Prostate gland (tissue), 2 donors: ENCODE results near the gene TBX21. TPM values are rescaled to one million over a fixed set of nuclear protein-coding genes. Genes with fewer than 3 reads are reported as not detected.

ENCODE experiments used
- DNase-seq: peaks from one replicate; pipeline ENCODE4 v3.0.0-alpha.2; 2019; ENCODE audit warnings: low spot score
- H3K27ac ChIP-seq, 2 donors: fragments of 200-600 bp; sonication (generic); 2 replicates each; pipeline ENCODE4 v1.5.1; 2017 to 2019
- H3K27me3 ChIP-seq: fragments of 200-600 bp; sonication (generic); replicated peaks from 2 replicates; pipeline ENCODE4 v1.5.1; 2019; ENCODE audit not compliant: insufficient read depth
- H3K36me3 ChIP-seq, 2 donors: fragments of 200-600 bp; sonication (generic); 1 replicate in 1 of 2; 2 replicates in 1 of 2; pipeline versions ENCODE4 v1.5.1 to v1.8.1; 2017 to 2019
- H3K4me1 ChIP-seq: fragments of 200-600 bp; sonication (generic); replicated peaks from 2 replicates; pipeline ENCODE4 v1.5.1; 2019
- H3K4me3 ChIP-seq, 2 donors: fragments of 200-600 bp; sonication (generic); 2 replicates each; pipeline ENCODE4 v1.5.1; 2017 to 2019
- H3K9me3 ChIP-seq: fragments of 200-600 bp; sonication (generic); 2 replicates; pipeline ENCODE4 v1.5.1; 2017
- CTCF ChIP-seq, 4 experiments: fragments of 200-600 bp in 2 of 4; fragments of 450-650 bp in 2 of 4; sonication (generic) in 2 of 4; IDR thresholded peaks; 1 replicate in 3 of 4; 2 replicates in 1 of 4; pipeline ENCODE4 v1.5.1; 2016 to 2019; ENCODE audit warnings: antibody characterized with exemption in 4 of 4, mild to moderate bottlenecking in 2 of 4, moderate library complexity in 2 of 4
- POLR2A ChIP-seq: fragments of 450-650 bp; IDR thresholded peaks from one replicate; pipeline ENCODE4 v1.6.1; 2016; ENCODE audit warnings: antibody characterized with exemption, mild to moderate bottlenecking
- POLR2AphosphoS5 ChIP-seq: sonication (generic); formaldehyde crosslinking; IDR thresholded peaks from one replicate; pipeline ENCODE4 v1.6.1; 2017; ENCODE audit warnings: antibody characterized with exemption
- WGBS: methylation state at CpG from one replicate; pipeline ENCODE4 v1.1.5; 2018; 5-methylcytosine and 5-hydroxymethylcytosine counted together
- intact Hi-C: fragments of 100-400 bp; cut with DNase I; formaldehyde crosslinking; loops from one replicate; pipeline ENCODE4 v1.14.2; 2022
- total RNA-seq, 2 donors: library from RNA; depleted of rRNA; stranded (reverse); fragments of >200 nt; gene quantifications; one replicate each; pipeline ENCODE4 v1.1.0, GENCODE V29; 2016

Gene TBX21
- total RNA-seq, 2 donors from 2014 or later: 0.27 to 0.45 TPM

GRCh38 chr17:47703191-47703591, 29.8 kb upstream of the TBX21 start:
- H3K36me3 ChIP-seq: no peaks in the 10 kb centered on the region
- H3K27ac ChIP-seq: no peak overlapping the region
- no peaks in the 10 kb centered on the region for H3K4me1 ChIP-seq
- DNase-seq: no peak
- 68% methylated on average over 15 of the region's 15 CpGs for WGBS
- H3K9me3 ChIP-seq: no peaks in the 10 kb centered on the region
- no peak overlapping the region for H3K4me3 ChIP-seq
- no peaks in the 10 kb centered on the region for H3K27me3 ChIP-seq
- intact Hi-C loops: no loop called here
- TF ChIP-seq POLR2AphosphoS5: no peak
- no peak for TF ChIP-seq CTCF (IDR thresholded peaks at IDR 0.05)
- TF ChIP-seq POLR2A: no peak

DNA sequence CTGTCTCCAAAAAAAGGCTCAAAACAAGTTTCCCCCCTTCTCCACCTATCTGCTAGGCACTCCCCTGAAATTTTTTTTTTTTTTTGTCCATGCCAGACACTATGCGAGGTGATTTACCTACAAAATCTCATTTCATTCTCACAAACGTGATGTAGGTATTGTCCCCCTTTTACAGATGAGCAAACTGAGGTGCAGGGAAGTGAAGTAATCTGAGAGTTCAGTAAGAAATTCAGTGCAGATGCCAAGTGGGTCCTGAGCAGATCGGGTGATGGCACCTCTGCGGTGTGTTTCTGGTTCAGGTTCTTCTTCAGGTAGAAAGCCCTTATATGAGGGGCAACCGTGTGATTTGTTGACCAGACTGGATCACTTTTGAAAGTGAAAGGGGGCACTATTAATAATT, 29.4 kb upstream of the TBX21 start:
- H3K9me3 ChIP-seq: no peaks in the 10 kb centered on the region
- H3K27ac ChIP-seq: no peak overlapping the region
- TF ChIP-seq CTCF (IDR thresholded peaks at IDR 0.05) (no peak), POLR2AphosphoS5 (no peak), POLR2A (no peak)
- H3K4me3 ChIP-seq: no peak overlapping the region
- intact Hi-C loops: no loop called here
- no peaks in the 10 kb centered on the region for H3K4me1 ChIP-seq
- no peaks in the 10 kb centered on the region for H3K36me3 ChIP-seq
- WGBS: 84% methylated on average over 5 of the region's 5 CpGs
- no peaks in the 10 kb centered on the region for H3K27me3 ChIP-seq
- DNase-seq: no peak

GRCh38 chr17:47704116-47704515, 28.9 kb upstream of the TBX21 start:
- DNase-seq: no peak
- H3K36me3 ChIP-seq: no peaks in the 10 kb centered on the region
- no peak overlapping the region for H3K27ac ChIP-seq
- H3K4me3 ChIP-seq: no peak overlapping the region
- TF ChIP-seq POLR2A: no peak
- TF ChIP-seq CTCF (IDR thresholded peaks at IDR 0.05): no peak
- no peak for TF ChIP-seq POLR2AphosphoS5
- intact Hi-C loops: no loop called here
- no peaks in the 10 kb centered on the region for H3K9me3 ChIP-seq
- no peaks in the 10 kb centered on the region for H3K4me1 ChIP-seq
- 72% methylated on average over 14 of the region's 14 CpGs for whole genome bisulfite sequencing
- no peaks in the 10 kb centered on the region for H3K27me3 ChIP-seq

GRCh38 chr17:47704736-47705135, 28.3 kb upstream of the TBX21 start:
- Histone ChIP-seq H3K27ac (no peak overlapping the region), H3K36me3 (no peaks in the 10 kb centered on the region), H3K9me3 (no peaks in the 10 kb centered on the region), H3K4me1 (no peaks in the 10 kb centered on the region), H3K4me3 (no peak overlapping the region), H3K27me3 (no peaks in the 10 kb centered on the region)
- WGBS: 68% methylated on average over 6 of the region's 6 CpGs
- DNase-seq: no peak
- TF ChIP-seq POLR2A (no peak), CTCF (IDR thresholded peaks at IDR 0.05) (no peak), POLR2AphosphoS5 (no peak)
- intact Hi-C loops: no loop called here

DNA sequence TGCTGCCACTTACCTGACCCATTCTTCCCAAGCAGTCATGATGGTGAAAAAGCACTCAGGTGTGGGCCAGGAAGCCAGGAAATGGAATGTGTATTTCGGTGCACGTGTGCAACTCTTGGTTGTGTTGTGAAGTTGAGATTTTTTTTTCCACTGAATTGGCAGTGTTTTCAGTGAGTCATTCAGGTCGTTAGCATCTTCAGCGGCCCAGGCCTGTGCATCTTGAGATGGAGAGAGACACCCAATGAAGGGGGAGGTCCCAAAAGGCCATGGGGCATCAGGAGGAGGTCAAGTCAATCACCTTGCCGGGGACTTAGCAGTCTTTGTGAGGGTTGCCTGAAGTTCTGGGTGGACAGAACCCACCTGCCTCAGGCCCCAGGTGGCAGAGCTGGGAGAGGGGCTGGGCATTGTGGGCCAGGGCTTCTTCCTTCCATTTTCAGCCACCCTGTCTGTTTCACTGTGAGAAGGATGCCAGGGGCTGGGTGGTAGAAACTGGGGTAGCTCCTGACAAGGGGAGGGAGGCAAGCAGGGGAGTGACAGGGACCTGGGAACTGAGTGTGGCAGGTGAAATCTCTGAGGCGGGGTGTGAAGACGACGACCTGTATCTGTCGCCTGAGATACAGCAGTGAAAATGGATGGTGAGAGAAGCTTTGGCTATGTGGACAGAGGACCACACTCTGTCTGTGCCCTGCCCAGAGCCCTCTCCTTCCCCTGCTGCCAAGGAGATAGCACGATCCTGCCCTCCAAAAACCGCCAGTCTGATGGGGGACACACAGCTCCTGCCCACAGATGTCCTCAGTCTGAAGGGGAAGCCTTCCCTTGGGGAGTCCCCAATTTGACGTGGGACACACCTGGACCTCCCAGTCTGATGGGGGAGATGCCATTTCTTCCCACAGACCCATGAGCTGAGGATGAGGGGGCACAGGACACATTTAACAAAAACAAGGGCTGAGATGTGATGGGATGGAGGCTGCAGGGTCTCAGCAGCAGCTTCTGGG, 27.2 kb upstream of the TBX21 start:
- 71% methylated on average over 12 of the region's 12 CpGs for whole genome bisulfite sequencing
- Histone ChIP-seq H3K9me3 (no peaks in the 10 kb centered on the region), H3K36me3 (peaks cover 0 to 7% of the 10 kb centered on the region in 2 donors), H3K4me3 (no peak overlapping the region), H3K27me3 (no peaks in the 10 kb centered on the region), H3K27ac (no peak overlapping the region), H3K4me1 (no peaks in the 10 kb centered on the region)
- TF ChIP-seq POLR2A: no peak
- TF ChIP-seq CTCF (IDR thresholded peaks at IDR 0.05): no peak
- TF ChIP-seq POLR2AphosphoS5: no peak
- DNase-seq: no peak
- intact Hi-C loops: no loop called here
